ENCODE measurements around the gene TNNI2.
A peak's percentile ranks its signal among the peaks of the same experiment; 100 is the strongest.

The TNNI2 gene

DNA sequence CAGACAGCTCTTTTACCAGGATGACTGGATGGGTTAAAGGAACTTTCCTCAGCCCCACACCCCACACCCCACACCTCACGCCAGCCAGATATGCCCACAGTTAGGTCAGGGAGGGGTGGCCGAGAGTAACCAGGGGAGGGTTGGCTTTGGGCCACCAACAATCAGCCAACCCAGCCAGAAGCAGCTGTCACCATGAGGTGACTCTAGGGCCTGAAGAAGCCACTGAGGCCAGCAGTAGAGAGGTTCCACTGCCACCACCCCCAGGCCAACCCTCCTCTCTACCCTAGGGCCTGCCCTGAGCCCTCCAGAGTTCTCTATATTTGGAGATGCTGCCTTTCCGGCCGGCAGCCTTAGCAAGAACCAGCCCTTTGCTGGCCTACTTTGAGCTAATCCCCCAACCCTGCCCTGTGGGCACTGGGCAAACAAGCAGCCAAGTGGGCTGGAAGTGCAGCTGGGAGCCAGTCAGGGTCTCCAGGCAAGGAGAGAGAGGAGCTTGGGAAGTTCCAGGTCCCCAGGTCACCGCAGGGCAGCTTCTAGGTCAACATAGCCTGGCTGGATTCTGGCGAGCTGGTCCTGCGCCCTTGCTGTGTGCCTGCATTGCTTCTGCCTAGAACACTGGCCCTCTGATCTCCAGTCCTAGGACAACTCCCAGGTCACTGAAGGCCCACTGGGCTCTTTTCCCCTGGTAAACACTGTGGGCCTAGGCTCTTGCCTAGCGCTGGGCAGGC is 16.0 kb upstream of the TNNI2 start:
- no peak for DNase-seq

DNA sequence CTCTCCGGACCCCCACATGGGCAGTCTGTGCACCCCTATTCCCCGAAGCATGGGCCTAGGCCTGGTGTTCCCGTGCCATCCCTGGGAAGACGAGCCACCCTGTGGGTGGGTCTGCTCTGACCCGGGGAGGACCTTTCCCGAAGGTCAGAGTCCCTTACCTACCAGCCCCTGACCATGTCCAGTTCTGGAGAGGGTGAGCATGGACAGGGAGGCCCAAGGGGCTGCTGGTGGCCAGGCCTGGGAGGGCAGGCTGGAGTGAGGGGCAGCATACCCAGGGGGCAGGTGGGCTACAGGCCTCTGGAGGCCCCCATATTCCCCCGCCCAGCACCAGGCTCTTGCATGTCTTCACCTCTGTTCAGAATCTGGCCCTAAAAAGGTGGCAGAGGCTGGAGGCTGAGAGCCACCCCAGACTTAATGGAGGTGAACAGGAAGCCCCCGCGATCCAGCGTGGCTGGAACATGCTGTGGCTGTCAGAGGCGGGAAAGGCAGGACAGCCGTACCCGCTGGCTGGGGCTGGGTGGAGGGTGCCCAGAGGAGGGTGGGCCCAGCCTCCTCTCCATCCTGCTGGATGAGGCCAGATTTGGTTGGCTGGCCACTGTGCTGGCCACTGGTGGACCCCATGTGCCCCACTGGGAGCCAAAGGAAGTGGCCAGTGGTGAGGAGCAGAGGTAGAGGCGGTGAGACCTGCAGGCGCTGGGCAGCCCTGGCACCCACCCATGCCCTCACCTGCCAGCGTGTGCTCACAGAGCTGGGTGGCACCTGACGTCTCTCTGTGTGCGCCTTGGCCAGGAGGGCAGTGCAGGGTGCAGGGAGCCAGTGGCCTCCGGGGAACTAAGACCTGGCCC is 15.2 kb upstream of the TNNI2 start:
- no peak for DNase-seq

DNA sequence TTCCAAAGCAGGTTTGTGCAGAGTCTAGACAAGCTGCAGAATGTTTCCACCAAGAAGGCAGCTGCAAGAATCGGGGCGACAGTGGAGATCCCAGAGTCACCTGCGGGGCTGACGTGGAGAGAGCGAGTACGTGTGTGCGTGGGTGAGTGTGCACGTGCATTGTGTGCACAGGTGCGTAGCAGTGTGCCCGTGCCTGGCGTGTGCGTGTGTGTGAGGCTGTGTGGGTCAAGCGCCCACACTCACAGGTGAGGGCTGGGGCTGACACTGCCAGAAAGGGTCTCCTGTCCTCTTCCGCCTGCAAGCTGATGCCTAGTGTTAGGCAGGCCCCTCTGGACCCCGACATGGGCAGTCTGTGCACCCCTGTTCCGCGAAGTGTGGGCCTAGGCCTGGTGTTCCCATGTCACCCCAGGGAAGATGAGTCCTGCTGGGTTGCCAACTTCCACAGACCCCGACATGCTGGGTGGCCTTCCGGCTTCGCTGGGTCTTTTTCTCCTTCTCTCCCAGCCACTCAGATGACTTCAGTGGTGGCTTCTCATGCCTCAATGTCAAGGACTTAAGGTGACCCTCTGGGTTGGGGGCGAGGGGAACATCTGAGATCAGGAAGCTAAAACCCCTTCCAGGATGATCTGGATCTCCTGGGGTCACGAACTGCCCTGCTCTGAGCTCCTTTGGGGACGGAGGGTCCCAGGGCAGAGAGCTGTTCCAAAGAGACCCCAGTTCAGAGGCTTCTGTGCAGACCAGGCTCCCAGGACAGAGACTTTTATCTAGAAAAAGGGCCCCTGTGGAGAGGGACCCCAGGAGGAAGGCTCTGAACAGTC is 14.4 kb upstream of the TNNI2 start:
- no peak for DNase-seq

DNA sequence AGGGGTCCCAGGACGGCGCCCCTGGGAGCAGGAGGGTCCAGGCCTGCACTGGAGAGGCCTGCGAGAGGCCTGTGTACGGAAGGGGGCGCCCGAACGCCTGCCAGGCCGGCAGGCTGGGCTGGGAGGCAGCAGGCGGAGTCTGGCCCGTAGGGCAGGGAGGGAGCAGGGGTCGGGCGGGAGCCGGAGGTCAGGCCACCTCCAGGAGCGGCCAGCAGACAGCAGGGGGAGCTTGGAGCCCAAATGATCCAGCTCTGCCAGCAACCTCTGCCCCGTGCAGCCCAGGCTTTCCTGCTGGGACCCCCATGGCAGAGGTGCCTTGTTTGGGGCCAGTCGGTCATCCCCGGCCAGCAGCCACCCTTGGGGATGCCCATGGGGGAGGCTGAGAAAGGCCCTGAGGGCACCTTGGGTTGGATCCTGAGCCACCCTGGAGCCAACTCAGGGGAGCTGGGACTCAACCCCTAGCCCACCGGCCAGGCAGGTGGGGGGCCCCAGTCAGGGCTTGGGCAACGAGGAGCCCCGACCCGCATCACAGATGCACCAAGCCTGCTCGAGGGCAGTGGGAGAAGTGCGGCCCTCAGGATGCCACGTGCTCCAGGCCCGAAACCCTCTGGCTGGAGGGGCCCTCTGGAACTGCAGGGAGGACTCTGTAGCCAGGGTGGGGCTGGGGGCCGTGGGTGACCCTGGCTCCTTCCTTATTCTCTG is 13.6 kb upstream of the TNNI2 start:
- DNase-seq: peak in 1 of 2 experiments; percentile 57

DNA sequence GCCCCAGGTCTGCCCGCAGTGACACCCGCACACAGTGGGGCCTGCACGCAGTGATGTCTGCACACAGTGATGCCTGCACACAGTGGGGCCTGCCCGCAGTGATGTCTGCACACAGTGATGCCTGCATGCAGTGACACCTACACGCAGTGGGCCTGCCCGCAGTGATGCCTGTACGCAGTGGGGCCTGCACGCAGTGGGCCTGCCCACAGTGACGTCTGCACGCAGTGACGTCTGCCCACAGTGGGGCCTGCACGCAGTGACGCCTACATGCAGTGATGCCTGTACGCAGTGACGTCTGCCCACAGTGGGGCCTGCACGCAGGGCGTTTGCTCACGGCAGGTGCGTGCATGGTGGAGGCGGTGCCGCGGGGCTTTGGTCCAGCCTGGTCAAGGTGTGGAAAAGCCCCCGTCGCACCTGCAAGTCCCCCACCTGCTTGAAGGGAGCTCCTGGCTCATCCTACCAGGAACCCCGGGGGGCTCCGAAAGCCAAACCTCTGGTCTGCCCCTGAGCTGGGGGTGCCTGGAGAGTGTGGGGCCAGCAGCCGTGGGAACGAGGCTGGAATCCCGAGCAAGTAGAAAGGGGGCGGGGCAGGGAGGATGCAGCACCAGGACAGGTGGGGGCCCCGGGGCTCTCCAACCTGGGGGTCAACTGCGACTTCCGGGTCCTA is 12.9 kb upstream of the TNNI2 start:
- no peak for DNase-seq

DNA sequence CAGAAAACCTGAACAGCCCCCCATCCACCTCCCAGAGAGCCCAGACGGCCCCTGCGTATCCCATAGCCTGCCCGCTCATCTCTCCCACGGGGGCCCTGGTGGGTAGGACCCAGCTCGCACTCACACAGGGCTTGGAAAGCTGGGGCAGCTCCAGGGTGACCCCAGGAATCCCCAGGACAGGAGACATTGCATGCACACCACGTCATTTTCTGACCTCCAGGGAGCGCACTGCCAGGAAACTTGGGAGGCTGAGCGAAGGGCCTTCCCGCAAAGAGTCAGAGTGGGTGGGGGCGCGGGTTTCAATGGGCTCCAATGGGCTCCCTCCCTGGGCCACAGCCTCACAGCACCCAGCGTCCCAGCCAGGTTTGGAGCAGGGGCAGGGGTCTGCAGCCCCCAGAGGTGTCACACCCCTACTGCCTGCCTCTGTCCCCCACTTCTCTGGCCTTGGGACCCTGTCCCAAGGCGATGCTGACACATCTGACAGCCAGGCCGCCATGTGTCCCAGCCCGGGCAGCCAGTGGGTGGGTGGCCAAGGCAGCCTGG is 12.2 kb upstream of the TNNI2 start:
- DNase-seq: peak in 1 of 2 experiments; percentile 58

DNA sequence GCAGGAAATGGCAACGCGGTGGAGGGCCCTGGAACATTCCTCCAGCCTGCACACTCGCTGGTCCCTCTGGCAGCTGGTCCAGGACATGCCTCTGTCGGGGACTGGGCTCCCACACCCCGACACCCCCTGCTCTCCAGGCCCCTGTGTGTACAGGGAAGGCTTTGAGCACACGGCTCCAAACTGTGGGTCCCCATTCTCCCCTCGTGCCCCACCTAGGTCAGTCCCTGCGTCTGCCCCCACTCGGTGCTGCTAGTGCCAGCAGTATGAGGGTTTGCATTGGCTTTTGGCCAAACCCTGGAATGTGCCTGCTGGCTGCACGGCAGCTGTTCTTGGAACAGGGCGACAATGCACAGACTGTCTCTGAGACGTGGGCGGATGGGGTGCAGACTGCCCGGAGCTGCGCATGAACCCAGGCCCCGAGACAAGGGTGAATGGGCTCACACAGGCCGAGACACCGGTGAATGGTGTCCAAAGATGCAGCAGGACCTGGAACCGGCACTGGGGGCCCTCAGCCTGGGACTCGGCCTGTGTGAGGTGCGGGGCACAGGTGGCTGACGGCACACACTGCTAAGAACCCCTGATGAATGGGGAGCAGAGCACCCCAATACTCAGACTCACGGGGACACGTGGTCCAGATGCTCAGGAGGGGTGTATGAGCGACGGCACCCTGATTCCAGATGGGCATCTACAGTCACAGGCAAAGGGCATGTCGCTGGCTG is 11.5 kb upstream of the TNNI2 start:
- DNase-seq: peak; percentile 50 to 88

DNA sequence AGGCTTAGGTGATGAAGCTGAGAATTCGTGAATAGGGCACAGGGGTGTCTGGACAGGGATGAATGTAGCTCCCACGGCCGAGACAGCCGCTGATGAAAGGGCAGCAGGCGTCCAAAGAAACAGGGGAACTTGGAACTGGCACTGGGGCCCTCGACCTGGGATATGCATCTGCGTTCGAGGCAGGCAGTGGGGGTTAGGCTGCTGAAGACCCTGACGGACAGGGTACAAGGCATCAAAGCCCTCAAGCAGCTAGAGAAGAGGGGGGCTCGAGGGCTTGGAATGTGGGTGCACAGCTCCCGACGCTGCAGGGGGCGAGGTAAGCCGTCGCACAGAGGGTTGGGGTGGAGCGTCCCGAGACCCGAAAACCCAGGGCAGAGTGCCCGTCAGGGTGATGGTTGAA is 10.8 kb upstream of the TNNI2 start:
- no peak for DNase-seq

DNA sequence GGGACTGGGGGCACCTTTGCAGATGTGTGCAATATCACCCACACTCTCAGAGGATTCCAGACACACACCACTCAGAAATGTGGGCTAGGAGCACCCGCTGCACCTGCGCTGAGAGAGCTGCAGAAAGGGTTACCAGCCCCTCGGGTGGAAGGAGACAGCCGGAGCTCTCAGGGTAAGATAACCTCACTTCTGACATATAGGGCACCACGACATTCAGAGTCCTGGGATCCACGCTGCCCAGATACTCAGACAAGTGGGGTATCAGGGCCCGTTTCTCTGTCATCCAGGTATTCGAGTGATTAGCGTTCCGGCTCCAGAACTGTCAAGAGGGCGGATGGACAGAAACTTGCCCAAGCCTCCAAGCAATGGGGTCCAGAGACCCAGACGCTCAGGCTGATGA is 10.2 kb upstream of the TNNI2 start:
- no peak for DNase-seq

DNA sequence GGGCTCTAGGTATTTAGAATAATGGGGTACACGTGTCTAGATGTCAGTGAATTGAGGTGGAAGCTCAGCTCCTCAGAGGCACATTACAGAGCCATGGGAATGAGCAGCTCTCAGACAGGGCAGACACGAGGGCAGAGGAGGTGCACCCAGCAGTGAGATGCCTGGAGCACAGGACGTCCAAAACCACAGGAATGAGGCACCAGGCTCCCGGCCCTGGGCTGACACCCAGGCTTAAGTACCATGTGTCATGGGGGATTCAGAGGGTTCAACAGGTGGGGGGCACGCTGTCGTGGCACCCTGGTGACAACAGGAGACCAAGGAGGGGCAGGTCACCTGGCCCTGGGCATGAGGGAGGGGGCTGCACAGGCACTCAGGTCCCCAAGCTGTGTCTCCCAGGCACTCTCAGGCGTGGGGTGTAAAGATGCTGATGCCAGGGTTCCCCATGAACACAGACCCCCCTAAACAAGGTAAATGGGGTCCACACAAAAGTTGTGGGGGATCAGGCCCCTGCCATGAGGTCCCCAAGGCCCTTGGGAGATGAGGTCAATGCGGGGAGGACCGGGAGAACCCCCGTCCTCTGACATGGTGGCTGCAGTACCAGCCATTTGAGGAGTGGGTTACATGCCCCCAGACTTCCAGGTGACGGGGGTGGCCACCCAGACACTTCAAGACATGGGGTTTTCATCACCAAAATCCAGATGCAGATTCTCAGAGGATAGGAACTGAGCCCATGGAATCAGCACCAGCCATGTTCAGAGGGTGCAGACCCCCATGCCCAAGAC is 9.6 kb upstream of the TNNI2 start:
- DNase-seq: no peak

DNA sequence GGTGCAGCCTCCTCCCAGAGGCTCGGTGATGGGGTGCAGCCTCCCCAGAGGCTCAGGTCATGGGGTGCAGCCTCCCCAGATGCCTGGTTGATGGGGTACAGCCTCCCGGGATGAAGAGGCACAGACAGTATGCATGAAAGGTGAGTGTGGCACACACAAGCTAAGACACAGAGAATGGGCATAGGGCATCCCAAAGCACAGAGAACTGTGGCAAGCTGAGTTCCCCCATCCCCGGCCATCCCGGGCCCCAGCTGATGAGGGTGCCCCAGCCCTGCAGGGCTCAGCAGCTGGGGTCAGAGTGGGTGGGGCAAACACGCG is 8.8 kb upstream of the TNNI2 start:
- no peak for DNase-seq

DNA sequence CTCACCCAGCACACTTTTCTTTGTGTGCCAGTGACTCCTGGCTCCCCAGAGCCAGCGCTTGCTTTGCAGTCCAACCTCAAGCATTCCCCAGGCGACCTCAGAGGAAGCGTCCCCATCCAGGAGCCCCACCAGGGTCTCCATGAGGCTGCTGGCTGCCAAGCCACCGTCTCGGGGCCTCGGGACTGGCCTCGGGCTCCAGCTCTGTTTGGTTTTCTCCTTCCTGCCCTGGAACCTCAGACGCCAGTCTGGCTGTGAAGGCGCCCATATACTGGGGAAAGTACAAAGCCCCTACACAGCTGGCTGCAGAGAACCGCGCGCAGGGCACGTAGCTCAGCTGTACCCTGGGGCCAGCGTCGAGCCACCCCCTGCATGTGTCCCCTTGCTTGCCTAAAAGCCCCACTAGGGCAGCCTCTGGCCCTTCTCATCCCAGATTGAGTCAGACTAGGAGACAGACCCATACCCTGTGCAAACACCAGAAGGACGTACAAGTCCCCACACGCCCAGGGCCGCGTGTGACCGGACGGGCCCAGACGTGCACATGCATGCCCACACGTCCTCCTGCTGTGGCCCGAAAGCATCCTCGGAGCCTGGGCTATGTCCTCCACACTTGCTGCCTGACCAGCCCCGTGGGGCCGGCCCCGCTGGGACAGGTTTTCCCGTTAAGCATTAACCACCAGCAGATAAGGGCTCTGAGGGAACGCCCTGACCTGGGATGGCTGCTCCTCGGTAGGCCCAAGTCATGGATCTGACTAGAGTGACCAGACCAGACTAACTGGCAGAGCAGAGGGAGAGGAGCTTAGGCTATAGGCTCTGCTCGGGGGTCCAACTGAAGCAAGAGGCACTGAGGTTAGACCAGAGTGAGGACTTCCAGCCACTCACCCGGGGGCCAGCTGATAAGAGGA is 8.2 kb upstream of the TNNI2 start:
- DNase-seq: peak; percentile 57 to 90

DNA sequence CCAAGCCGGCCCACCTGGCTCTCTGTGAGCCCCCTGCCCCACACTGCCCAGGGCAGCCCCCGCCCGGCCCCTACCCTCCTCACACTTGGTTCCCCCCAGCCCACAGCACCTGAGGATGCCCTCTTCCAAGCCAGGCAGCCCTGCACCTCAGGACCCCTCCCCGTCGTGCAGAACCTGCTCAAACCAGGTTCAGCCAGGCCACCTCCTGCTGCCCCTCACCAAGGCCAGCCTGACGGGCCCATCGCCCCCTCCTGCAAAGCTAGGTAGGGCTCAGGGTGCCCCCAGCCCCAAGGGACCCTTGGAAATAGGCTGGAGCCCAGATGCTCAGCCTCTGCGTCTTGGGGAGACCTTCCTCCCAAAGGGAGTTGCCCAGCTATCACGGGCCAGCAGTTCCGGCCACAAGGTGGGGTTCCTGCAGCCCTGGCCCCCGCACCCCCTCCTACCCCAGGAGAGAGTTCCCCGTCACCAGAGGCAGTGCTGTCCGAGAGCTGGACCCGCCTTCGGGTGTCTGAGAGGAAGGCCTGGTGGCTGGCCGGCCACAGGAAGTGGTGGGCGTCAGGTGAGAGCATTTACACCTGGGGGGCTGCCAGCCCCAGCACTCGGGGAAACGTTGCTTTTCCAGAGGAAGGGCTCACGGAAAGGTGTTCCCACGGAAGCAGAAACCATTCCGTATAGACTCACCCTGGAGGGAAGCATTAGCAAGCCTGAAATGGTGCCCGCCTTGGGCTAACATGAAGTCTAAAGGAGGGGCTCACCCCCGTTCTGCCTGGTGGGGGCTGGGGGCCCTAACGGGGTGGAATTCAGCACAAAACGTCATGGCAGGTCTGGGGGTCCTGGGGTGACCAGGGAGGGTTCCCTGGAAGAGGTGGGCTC is 7.2 kb upstream of the TNNI2 start:
- no peak for DNase-seq

DNA sequence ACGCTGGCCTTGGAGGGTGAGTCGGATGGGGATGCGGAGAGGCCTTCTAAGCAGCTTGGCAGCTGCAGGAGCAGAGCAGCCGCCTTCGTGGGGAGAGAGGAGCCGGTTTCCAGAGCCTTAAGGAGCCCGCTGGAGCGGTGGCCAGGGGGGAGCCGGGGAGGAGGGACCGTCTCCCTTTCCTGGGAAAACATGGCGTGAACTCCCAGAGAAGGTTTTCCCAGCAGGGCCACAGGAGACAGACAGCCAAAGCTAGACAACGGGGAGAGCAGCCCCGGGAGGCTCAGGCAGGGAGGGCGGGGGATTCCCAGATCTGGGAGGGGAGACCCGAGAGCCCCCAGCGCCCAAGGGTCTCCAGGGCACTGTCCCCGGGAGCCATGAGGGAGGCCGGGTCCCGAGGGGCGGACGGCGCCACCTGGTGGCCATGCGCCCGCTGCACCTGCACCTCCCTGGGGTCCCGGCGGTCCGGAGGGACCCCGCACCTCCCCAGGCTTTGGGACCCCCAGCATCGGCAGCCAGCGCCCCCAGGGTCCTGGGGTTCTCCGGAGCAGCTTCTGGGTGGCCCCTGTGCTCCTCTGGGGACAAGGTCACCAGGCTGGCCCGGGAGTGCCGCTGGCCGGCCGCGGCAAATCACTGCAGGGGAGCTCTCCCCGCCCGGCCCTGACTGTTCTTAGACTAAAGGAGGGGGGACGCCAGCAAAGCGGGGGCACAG is 6.4 kb upstream of the TNNI2 start:
- peak in 1 of 2 experiments; percentile 77 for DNase-seq

DNA sequence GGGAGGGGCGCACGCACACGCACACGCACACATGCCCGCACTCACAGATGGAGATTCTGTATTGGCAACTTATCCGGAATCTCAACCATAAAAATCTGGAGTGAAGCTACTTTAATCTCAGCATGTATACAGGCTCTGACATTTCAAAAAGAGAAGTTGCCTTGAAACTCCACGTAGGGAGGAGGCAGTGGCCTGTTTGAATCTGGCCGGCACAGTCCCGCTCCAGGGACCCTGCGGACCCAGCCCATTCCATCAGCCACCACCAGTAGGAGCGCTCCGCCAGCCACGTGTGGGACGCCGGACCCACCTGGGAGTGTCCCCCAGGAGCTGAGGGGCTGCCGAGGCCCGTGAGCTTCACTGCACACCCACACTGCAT is 5.9 kb upstream of the TNNI2 start:
- DNase-seq: no peak

DNA sequence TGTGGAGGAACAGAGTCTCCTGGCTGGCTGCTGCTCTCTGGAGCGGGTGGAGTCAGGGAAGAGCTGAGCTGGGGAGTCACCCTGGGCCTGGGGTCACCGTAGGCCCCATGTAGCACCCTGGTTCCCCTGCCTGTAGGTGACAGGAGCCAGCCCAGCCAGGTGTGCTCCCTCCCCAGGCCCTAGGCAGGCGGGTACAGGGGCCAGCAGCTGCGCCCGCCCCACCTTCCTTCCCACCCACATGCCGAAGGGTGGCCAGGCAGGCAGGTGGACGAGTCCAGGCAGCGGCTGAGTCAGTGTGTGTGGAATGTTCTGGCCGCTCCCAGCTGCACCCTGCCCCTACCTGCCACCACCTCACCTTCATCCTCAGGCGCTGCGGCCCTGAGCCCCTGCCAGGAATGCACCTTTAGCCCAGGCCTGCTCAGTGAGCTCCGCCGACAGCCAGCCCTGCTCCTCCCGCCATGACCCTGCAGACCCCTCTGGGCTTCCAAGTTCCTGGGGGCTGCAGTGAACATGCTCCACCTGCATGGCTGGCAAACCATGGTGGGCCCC is 4.6 kb upstream of the TNNI2 start:
- no peak for DNase-seq

All from NCI-H526 (cell line).